Right lobe of liver (tissue), 4 donors: ENCODE measurements around the gene SORL1.

Experiments used
- CTCF ChIP-seq, 4 donors: fragments of 200-600 bp in 3 of 4; fragments of 450-650 bp in 1 of 4; IDR thresholded peaks; one replicate each; pipeline versions ENCODE4 v1.5.1 to v1.8.0; 2016 to 2022; ENCODE audit warnings: antibody characterized with exemption in 4 of 4, mild to moderate bottlenecking in 2 of 4
- POLR2A ChIP-seq: fragments of 450-650 bp; IDR thresholded peaks from one replicate; pipeline ENCODE4 v1.6.1; 2017; ENCODE audit warnings: antibody characterized with exemption, mild to moderate bottlenecking
- donor health status: DM: no; HTN: no; CAD: no.
- donor health status: DM: no; HTN: no; CAD: no.
- donor health status: DM: no; HTN: yes; CAD: no.

- TF ChIP-seq CTCF (IDR thresholded peaks at IDR 0.05): no peak
- no peak for TF ChIP-seq POLR2A
These were observed 27.0 kb downstream of the SORL1 start for GRCh38 chr11:121478895-121479697.
